Measurements from ENCODE around the gene FBXW4. TPM values are rescaled to one million over a fixed set of nuclear protein-coding genes. Genes with fewer than 3 reads are reported as not detected.

Gene FBXW4
- total and polyA plus RNA-seq, 9 of the 15 experiments (the other 6 are each of a cell fraction or from before 2014, with no cell fraction given) = 1.0 to 10.6 (median 5.4) TPM

DNA sequence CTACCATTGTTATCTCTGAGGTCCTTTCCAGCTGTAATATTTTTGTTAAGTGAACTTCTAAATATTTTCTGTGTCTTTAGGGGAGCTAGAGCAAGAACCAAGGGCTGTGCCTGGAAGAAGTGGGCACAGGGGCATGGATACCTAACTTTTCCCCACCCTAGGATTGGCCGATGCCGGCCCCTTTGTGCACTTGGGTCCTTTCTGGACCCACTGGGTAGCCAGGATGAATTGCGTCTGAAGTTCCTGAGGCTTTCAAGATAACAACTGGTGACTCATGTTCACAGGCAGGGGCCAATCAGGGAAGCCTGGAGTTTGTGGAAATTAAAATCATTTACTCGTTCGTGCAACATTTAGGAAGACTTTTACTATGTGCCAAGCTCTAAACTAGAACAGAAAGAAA lies 106.1 kb downstream of the FBXW4 start (continued):
- TF ChIP-seq, protein P1, sequence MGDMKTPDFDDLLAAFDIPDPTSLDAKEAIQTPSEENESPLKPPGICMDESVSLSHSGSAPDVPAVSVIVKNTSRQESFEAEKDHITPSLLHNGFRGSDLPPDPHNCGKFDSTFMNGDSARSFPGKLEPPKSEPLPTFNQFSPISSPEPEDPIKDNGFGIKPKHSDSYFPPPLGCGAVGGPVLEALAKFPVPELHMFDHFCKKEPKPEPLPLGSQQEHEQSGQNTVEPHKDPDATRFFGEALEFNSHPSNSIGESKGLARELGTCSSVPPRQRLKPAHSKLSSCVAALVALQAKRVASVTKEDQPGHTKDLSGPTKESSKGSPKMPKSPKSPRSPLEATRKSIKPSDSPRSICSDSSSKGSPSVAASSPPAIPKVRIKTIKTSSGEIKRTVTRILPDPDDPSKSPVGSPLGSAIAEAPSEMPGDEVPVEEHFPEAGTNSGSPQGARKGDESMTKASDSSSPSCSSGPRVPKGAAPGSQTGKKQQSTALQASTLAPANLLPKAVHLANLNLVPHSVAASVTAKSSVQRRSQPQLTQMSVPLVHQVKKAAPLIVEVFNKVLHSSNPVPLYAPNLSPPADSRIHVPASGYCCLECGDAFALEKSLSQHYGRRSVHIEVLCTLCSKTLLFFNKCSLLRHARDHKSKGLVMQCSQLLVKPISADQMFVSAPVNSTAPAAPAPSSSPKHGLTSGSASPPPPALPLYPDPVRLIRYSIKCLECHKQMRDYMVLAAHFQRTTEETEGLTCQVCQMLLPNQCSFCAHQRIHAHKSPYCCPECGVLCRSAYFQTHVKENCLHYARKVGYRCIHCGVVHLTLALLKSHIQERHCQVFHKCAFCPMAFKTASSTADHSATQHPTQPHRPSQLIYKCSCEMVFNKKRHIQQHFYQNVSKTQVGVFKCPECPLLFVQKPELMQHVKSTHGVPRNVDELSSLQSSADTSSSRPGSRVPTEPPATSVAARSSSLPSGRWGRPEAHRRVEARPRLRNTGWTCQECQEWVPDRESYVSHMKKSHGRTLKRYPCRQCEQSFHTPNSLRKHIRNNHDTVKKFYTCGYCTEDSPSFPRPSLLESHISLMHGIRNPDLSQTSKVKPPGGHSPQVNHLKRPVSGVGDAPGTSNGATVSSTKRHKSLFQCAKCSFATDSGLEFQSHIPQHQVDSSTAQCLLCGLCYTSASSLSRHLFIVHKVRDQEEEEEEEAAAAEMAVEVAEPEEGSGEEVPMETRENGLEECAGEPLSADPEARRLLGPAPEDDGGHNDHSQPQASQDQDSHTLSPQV (IDR thresholded peaks at IDR 0.05) = no peak
- no peak for TF ChIP-seq SMARCA5 (IDR thresholded peaks at IDR 0.05)
- no peak for TF ChIP-seq LCOR (CRISPR knock-in tag; IDR thresholded peaks at IDR 0.05)
- TF ChIP-seq ILF3 (IDR thresholded peaks at IDR 0.05; ENCODE audit: borderline replicate concordance) = no peak
- no peak for TF ChIP-seq TGIF2 (CRISPR knock-in tag; IDR thresholded peaks at IDR 0.05)
- TF ChIP-seq, protein P2, sequence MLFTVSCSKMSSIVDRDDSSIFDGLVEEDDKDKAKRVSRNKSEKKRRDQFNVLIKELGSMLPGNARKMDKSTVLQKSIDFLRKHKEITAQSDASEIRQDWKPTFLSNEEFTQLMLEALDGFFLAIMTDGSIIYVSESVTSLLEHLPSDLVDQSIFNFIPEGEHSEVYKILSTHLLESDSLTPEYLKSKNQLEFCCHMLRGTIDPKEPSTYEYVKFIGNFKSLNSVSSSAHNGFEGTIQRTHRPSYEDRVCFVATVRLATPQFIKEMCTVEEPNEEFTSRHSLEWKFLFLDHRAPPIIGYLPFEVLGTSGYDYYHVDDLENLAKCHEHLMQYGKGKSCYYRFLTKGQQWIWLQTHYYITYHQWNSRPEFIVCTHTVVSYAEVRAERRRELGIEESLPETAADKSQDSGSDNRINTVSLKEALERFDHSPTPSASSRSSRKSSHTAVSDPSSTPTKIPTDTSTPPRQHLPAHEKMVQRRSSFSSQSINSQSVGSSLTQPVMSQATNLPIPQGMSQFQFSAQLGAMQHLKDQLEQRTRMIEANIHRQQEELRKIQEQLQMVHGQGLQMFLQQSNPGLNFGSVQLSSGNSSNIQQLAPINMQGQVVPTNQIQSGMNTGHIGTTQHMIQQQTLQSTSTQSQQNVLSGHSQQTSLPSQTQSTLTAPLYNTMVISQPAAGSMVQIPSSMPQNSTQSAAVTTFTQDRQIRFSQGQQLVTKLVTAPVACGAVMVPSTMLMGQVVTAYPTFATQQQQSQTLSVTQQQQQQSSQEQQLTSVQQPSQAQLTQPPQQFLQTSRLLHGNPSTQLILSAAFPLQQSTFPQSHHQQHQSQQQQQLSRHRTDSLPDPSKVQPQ (CRISPR knock-in tag; IDR thresholded peaks at IDR 0.05; ENCODE audit: borderline replicate concordance) = no peak
- TF ChIP-seq KLF13 (tag; IDR thresholded peaks at IDR 0.05; ENCODE audit: borderline replicate concordance, low read depth) = no peak
- no peak for TF ChIP-seq MECOM (CRISPR knock-in tag; IDR thresholded peaks at IDR 0.05)
- TF ChIP-seq DIDO1 (tag; IDR thresholded peaks at IDR 0.05; ENCODE audit: low read depth) = no peak
- TF ChIP-seq SMARCC2 (IDR thresholded peaks at IDR 0.05; ENCODE audit: low read depth) = peak; percentile 36; the same call in 1 of the 2 replicates
- TF ChIP-seq TOE1 (IDR thresholded peaks at IDR 0.05; ENCODE audit: borderline replicate concordance) = no peak
- no peak for TF ChIP-seq TOE1 (CRISPR knock-in tag; IDR thresholded peaks at IDR 0.05; ENCODE audit: borderline replicate concordance, low read depth)
- TF ChIP-seq, protein P3, sequence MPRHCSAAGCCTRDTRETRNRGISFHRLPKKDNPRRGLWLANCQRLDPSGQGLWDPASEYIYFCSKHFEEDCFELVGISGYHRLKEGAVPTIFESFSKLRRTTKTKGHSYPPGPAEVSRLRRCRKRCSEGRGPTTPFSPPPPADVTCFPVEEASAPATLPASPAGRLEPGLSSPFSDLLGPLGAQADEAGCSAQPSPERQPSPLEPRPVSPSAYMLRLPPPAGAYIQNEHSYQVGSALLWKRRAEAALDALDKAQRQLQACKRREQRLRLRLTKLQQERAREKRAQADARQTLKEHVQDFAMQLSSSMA (CRISPR knock-in tag; IDR thresholded peaks at IDR 0.05) = no peak
- TF ChIP-seq SP2 (IDR thresholded peaks at IDR 0.05; ENCODE audit: extremely low read depth, low read depth, low read length, poor library complexity, severe bottlenecking) = no peak
- TF ChIP-seq ZNF830 (CRISPR knock-in tag; IDR thresholded peaks at IDR 0.05) = no peak
- TF ChIP-seq ZZZ3 (IDR thresholded peaks at IDR 0.05) = no peak
- TF ChIP-seq, protein P4, sequence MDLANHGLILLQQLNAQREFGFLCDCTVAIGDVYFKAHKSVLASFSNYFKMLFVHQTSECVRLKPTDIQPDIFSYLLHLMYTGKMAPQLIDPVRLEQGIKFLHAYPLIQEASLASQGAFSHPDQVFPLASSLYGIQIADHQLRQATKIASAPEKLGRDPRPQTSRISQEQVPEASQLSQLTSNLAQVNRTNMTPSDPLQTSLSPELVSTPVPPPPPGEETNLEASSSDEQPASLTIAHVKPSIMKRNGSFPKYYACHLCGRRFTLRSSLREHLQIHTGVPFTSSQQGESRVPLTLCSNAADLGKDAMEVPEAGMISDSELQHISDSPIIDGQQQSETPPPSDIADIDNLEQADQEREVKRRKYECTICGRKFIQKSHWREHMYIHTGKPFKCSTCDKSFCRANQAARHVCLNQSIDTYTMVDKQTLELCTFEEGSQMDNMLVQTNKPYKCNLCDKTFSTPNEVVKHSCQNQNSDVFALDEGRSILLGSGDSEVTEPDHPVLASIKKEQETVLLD (IDR thresholded peaks at IDR 0.05) = no peak
- TF ChIP-seq DMBX1 (CRISPR knock-in tag; IDR thresholded peaks at IDR 0.05; ENCODE audit: borderline replicate concordance) = no peak
- TF ChIP-seq JUNB (CRISPR knock-in tag; conservative IDR thresholded peaks at IDR 0.05) = no peak
- no peak for TF ChIP-seq TRIM24 (IDR thresholded peaks at IDR 0.05)
- no peak for TF ChIP-seq ZNF76 (CRISPR knock-in tag; IDR thresholded peaks at IDR 0.05; ENCODE audit: borderline replicate concordance)

Data from K562 (cell line).